ENCODE measurements around the gene DKK3.

The DKK3 gene

DNA sequence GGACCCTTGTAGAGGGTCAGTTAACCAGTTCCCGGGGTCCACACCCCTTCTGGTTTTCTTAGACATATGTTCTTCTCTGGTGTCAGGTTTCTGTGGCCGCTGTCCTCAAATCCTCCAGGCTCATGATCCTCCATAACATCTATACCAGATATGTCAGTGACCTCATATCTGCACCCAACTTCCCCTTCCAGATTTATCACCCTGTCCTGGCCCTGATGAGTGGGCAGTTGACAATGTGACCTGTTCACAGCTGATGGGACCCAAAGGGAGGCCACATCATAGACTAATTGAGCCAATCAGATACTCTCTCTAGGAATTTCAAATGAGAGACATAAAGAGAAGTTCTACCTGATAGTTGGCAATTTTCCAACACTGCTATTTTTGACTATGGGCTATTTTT, 5.1 kb downstream of the DKK3 start:
- no peak for DNase-seq

DNA sequence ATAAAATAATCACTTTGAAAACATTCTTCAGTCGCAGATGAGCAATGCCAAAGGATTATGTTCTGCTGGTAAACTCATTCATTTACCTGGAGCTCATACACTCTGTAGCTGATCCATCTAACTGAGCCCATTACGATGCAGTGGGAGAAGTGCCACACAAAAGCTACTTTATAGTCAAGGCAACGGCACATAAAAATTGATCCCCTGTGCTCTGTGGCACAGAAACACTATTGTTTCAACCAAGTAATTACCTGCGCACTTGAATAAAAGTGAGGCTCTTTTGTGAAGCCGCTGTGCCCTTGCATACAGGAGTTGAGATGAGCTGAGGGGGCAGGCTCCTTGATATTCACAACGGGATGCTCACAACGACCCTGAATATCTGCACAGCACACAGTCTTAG, 7.2 kb downstream of the DKK3 start:
- DNase-seq = no peak

DNA sequence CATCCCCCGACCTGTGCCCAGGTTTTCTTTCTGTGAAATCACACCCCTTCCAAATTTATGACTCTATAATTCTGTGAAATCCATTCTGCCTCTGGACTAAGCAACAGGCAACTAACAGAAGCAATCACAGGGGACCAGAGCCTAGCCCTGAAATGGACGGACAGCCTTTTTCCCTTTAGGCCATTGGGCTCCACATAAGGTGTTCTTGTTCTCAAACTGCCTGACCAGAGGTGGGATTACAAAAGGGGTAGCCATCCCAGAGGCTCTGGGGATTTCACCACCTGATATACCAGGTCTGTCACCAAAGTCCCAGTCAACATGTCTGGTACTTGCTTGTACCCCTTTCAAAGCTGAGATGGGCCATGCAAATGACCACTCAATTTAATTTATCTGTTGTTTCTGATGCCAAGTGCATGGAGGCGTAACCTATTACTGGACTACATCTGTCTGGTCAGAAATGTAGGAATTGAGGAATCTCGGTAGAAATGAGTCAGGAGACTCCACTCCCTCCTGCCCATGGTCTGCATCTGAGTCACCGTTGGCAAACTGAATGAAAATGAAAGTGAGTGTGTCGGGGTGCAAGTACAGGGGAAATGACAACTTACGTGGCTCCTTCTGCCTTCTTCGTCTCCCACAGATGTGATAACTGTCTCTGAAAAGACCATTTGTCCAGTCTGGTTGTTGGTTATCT, 10.2 kb downstream of the DKK3 start:
- peak; percentile 94 for DNase-seq

DNA sequence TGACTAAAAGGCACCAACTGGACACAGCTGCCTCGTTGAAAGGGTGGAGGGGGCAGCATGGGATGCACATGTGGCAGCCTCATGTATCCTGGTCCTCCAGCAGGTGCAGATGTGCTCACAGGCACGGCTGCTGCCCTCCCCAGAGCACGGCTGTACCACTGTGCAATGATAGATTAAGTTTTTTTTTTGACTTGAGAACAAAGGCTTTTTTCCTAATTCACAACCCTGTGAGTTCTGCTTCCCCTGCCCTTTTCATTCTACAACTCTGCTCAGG, 11.4 kb downstream of the DKK3 start:
- DNase-seq = no peak

DNA sequence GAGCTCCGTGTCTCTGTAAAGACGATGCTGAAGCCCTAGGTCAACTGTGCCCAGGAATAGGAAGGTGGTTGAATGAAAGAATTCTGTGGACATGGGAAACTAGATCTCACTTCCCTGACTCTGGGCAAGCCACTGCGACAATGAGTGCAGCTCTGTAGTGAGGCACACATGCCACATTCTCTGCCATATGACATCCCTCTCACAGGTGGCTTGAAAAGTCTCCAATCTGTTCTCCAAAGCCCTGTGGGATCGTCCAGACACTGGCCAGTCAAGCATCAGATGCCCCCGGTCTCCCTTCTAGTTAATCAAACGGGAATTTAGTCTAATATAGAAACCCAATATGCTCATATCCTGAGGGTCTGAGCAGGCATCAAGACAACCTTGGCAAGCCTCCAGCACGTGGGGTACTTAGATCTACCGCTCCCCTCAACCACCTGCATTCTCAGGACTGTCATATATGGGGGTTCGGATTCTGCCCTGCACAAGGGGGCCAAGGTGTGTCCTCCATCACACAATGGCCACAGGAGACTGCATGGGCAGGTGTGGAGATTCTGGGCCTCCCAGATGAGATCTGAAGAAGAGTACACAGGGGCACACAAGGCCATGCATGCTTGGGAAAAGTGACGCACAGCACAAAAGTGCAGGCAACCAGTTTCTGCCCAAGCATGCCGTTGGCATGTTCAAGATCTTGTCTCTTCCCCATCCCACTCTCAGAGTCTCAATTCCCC, 11.9 kb downstream of the DKK3 start:
- no peak for DNase-seq

DNA sequence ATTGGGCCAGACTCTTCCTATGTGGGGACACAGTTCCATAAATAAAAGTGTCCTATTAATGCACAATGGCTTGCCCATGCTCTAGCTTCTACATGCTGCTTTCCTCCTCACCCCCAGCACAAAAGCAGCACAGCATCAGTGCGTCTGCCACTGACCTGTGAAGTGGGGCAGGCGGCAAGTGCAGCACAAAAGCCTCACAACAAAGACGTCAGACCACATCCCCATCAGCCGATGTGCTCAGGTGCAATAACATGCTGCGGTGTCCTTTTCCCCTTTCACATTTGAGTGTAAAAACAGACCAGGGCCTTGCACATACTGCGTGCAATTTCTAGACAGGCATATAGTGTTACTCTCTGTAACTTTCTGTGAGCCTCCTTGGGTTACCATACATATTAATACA, 12.8 kb downstream of the DKK3 start:
- no peak for DNase-seq

DNA sequence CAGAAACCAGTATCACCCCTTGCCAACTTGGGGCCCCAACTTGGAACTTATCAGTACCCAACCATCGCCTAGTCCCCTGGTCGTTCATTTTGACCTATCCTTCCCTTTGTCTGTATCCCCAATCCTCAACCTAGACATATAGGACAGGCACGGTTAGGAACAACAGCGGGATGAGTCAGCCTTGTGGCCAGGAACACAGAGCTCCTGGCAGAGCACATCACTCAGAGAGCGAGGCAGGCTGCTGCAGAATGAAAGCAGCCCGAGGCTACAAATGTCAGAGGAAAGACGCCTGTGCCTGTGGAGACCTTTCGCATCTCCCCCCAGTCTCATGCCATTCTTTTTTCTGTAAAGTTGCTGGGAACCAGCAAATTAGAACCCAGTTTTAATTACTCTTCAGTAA, 14.6 kb downstream of the DKK3 start:
- DNase-seq = peak; percentile 80

DNA sequence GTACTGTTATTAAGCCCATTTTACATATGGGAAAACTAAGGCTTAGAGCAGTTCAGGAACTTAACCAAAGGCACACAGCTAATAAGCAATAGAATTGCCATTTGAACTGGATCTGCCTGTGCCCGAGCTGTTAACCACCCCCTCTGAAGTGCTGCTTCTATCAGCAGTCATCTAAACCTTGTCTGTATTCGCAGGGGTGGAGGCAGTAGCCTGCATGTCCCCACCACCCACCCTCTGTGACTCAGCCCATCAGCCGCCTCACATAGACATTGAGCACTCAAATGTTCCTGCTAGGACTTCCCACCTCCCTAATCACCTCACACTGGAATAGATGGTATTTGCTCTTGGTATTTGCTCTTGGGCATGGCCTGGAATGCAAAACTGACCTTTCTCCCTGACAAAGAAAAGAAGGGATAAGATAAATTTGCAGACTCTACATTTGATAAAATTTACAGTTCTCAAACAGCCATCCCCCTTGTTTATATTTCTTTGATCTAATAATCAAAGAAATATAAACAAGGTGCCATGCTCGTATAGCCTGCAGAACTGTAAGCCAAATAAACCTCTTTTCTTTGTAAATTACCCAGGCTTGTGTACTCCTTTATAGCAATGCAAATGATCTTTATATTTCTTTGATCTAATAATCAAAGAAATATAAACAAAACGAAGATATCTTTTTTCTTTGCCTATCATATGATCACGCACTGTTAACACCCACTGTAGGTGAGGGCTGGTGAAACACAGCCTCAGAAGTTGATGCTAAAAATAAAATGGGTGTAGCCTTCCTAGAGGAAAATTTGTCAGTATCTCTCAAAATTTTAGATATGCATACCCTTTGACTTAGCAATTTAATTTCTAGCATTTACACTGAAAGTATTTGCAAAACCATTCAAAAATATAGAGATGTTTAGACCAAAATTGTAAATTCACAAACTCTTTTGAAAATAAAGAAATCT, 15.9 kb downstream of the DKK3 start:
- no peak for DNase-seq

DNA sequence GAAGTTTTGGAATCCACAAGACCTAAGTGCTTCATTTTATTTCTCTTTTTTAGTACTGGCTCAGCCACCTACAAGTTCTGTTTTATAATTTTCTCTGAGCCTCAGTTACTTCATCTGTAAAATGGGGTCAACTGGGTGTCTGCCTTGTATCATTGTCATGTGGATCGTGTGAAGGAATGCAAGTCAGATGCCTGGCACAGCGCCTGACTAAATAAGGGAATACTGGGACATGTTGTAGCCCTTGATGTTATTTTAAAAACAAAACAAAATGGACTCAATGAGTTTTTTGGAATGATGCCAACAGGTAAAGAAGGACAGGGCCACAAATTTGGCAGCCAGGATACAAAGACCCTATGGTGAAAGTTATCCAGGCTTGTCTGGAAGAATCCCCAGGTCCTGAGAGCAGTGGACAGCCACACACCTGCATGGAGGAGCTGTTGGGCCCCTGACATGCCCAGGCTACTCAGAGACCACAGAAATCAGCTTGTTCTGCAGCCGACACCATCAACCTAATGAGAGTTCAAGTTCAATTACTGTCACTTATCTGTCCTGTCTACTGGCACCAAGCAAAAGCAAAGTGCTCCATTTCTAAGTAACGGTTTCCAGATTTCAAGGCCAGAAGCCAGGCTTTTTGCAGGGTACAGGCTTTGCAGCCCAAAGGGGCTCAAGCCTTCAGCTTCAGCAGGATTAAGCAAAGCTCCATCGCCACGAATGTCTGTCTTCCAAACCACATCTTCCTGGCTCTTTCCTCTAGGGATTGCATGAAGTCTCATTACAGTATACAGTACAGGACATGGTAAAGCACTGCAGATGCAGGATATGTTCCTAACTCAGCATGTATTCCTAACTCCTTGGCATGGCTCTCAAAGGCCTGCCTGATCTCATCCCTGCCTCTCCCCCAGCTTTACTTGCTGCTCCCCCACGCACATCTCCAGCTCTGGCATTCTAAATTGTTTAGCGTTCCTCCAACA, 18.4 kb downstream of the DKK3 start:
- DNase-seq = no peak

DNA sequence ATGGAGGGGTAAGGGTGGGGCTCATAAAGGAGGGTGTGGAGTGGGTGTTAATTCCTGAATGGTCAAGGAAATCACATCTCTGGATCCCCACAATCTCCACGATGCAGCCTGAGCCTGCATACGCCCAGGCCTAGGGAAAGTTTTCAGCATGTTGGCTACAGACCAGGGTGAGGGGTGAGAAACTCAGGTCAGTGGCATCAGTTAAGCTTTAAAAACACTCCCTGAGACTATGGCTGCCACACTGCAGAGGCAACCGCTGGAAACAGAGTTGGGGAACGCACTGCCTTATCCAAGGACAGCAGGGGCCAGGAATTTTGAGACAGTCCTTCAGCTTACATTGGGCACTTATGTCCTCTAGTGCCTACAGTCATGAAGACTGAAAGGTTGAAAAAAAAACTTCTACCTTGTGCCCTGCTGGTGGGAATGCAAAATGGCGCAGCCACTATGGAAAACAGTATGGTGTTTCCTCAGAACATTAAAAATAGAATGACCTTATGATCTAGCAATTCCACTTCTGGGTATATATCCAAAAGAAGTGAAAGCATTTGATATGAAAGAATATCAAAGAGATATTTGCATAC, 19.7 kb downstream of the DKK3 start:
- no peak for DNase-seq

DNA sequence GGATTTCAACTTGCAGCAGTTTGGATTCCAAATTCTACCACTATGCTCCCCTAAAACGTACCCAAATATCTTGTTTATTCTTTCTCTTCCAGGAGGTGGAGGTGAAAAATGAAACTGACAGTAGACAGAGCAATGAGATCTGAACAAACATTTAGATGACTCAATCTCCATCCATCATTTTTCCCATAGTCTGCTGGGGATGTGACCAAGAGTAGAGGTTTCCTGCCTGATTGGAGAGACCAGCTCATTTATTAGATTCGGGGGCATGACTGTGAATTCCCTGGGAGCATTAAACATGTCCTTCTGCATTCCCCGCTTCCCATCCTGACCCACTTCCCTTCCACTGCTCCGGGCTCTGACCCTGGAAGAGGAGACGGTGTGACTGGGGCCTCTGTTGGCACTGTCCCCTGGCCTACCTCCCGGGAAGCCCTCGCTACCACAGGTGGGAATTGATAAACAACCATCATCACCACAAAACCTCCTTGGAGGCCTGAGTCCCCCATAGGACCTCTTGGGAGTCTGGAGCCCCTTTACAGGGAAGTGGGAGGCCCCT, 20.3 kb downstream of the DKK3 start:
- DNase-seq = peak; percentile 80

DNA sequence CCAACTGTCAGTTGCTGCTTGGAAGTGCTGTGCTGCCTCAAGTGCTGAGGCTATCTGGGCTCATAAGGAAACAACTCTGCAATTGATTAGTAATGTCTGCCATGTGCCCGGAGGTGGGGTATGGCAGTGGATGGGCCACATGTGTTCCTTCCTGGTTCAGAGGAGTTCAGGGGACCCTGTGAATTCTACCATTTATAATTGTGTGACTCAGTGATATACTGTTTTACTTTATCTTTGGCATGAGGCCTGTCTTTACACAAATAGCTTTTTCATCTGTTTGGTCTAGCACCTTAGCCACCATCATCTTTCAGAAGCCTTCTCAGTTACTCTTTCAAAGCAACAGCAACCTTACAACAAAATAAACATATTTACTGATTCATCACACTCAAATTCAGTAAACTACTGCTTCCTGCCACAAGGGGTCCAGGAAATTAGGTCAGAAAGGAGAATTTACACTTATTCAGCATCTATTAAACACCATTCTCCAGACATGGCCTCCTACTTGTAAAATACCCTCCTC, 20.9 kb downstream of the DKK3 start:
- DNase-seq = peak; percentile 80

DNA sequence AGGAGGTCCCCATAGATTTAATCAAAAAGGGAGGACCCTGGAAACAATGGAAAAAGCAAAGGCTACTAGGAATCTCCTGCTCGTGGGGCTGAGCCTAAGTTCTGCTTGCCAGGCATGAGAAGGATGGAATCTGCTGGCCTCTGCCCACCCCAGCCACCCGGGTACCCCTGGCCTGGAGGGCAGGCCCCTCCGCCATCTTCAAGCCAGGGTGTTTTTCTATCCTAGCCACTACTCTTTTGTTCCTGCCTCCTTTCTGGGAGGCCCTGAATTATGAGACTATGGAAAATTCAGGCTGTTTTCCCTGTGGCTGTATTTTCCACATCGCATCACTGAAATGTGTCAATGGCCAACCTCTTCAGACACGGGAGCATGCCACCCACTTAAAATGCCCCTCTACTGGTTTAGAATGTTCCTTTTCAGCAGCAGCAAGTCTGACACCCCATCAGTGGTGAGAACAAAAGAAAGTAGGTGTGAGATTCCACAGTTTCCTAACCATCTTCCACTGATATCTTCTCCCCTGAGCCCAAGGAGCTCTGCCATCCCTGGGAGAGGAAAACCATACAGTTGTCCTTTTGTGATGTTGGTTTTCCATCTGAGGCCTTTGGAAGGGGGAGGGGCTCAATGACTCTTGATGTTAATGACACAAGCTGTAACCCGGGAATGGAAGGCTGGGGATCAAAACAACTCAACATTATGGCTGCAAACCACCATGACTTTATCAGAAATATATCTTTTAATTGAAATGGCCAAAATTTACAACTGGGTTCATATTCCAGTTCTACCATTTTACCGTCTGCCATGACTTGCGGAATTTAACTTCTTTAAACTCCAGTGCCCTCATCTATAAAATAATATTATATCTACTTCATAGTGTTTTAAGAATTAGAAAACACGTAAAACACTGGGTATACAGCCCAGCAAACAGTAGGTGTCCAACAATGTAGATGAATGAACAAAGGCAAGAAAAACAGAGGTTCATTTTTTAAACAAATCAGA, 22.2 kb downstream of the DKK3 start:
- DNase-seq = no peak

DNA sequence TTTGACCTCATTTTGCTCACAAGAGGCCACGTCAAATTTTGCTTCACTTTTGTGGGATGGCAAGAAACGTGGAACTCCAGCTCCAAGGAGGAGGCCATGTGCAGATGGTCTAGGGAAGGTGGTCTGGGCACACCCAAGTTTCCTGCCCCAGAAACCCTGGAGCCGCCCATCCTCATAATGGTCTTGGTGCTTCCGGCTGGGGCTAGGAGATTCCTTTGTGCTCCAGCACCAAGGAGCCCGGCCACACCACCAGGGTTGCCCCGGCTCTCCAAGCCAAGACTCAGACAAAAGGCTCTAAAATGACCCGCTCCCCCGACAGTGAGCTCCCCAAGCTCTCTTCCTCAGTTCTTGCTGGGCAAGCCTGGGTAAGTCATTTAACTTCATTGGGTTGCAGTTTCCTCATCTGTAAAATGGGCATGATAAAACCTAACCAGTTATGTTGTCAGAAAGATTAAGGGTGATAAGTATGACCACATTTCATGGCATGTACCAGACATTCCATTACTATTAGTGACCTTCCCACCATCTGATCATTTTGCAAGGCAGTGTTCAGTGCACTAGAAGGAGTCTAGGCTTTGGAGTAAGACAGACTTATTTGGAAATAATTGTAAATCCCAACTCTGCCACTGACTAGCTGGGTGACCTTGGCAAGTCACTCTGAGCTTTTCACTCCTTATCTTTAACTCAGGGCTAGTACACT, 23.3 kb downstream of the DKK3 start:
- DNase-seq = peak; percentile 86

DNA sequence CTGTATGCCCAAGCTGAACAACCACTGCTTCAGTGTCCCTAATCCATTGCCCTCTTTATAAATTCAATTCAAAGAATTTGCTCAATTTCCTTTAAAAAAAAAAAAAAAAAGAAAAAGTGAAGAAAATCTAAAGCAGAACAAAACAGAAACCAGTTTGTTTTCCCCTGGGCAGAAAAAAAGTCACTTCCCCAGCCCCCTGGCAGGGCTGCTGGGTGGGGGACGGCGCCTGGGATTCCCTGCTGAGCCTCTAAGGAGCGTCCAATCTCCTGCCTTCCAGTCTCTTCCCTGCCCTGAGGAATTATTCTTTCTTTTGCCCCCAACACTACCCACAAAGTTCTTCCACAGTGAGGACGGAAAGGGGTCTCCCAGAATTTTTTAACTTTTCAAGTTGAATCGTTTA, 23.9 kb downstream of the DKK3 start:
- DNase-seq = no peak

DNA sequence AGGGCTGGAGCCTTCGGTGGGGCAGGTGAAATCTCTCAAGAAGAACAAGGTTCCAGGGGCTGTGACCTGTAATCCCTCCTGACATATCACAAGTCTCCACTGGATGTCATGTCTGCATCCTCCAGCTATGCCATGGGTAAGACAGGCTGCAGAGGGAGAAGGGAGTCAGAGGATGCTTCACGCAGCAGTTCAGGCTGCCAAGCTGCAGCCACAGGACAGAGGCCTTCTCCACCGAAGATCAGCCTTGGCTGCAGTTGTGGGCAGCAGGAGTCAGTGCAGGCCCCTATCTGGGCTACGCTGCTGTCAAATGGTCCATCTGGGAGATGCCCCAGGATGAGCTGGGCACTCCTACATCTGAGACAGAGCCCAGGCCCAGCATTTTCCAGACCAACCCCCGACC, 25.0 kb downstream of the DKK3 start:
- DNase-seq = no peak

DNA sequence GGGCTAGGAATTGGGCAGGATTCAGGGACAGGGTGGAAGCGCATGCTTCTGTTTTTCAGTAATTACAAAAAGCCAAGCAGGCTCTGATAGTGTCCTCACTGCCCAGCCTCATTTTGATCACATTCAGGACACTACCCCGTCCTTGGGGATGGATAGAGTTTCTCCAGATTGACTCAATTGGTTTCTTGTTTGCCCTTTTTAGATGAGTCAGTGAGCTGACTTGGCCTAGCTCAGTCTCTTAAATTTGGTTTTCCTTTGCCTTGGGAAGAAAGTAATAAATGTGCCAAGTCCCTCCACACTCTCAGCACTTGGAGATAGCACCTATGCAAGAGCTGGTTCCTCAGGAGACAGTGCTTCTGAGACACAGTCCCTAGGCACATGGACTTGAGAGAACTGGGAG, 25.5 kb downstream of the DKK3 start:
- DNase-seq = peak; percentile 69

DNA sequence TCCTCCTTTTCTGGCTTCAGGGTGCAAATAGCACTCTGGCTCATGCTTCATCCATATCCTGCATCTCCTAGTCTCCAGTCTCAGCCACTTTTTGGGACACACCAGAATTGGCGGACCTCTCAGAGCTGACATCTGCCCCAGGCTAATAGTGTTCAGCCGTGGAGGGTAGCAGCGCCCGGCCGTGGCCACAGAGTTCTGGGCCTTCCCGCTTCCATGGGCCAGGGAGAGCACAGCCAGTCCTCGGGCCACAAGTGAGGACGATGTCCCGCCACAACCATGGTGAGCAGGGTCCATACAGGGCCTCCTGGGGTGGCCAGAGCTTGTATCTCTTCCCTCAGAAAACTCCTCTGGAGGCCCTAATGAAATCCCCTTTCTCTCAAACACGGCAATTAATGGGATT, 26.0 kb downstream of the DKK3 start:
- DNase-seq = no peak

DNA sequence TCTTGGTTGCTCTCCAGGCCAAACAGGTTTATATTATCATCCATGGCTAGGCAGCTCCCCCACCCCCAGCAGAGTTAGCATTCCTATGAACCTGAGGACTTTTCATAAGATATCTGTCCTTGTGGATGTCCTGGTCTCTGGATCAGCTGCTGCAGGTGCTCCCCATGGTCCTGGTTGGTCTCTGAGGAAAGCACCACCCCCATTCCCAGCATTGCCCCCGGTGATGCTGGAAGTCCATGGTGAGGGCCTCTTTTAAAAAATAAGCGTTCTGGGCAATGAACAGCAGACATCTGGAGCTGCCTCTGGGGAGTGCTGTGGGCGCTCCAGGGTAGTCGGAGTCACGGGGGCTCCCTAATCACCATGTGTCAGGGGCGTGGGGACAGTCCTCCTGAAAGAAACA, 26.6 kb downstream of the DKK3 start:
- no peak for DNase-seq

DNA sequence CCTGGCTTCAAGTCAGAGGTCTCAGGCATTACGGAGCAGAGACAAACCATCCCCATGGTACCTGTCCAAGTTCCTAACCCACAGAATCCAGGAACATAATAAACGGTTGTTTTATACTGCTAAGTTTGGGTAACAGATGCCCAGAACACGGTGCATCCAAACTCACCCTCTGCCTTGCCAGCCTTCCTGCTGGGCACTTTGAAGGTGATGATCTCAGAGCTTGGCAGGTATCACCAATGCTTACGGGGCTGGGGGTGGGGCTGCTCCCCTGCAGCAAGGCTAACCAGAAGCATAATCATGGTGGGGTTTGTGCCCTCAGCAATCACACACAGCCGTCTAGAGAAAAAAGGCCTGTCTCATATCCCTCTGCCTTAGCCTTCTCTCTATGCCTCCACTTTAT, 27.1 kb downstream of the DKK3 start:
- no peak for DNase-seq
